ENCODE data around the gene PRM2.

PRM2 gene, protein sequence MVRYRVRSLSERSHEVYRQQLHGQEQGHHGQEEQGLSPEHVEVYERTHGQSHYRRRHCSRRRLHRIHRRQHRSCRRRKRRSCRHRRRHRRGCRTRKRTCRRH

DNA sequence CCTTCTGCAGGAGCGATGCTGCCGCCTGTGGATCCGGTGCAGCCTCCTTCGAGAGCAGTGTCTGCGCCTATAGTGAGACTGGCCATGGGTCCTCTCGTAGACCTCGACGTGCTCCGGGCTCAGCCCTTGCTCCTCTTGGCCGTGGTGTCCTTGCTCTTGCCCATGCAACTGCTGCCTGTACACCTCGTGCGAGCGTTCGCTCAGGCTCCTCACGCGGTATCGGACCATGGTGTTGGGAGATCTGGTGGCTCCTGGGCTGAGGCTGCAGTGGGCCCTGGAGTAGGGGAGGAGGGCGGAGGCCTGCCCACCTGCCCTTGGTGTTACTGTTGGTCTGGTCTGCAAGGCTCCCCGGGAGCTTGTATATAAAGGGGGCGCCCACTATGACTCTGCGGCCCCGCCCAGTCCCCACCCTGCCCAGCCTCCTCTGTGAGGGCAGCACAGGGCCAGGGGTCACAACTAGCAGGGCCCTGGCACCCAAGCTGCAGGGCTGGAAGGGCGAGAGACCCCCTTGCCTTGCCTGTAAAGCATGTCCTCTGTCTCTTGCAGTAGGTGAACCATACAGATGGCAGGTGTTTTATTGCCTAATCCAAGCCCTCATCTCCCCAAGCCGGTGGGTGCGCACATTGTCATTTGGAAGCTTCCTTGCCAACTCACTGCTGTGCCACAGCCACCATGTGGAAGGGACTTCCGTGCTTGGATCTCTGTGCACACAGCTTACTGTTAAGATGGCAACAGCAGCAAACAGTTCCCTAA lies at the start of gene PRM2:
PRM2 (minus strand) TSS at position 338 of the 753 bp plus-strand sequence; CDS start at position 228, 110 bp downstream.
- DNase-seq: no peak

DNA sequence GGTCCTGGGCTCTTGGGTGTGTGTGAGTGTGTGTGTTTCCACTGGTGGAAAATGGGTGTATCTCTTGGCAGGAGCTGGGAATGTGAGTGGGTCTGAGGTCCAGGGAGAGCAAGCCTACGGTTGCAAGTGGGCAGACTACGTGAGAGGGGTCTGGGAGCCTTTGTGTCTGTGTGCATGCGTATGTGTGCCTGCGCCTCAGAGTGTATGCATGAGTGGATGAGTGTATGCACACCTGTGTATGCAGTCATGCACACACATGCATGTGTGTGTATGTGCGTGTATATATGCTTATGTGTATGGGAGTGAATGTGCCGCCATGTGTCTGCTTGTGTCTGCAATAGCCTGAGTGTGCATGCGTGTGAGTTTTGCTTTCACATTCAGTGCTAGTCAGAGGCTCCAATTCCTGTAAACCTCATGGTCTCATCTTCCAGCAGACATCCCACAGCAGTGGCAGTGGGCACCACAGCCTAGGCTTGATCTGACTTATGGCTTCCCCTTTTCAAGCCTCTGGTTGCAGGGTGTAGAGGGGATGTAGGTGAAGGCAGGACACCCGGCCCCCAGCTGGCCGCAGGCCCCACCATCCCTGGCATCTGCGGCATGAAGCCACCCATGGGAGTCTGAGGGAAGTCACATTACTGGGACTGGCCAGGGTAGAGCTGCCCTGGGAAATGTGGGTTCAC lies 49.3 kb upstream of the PRM2 start:
- peak; percentile 27 for DNase-seq

DNA sequence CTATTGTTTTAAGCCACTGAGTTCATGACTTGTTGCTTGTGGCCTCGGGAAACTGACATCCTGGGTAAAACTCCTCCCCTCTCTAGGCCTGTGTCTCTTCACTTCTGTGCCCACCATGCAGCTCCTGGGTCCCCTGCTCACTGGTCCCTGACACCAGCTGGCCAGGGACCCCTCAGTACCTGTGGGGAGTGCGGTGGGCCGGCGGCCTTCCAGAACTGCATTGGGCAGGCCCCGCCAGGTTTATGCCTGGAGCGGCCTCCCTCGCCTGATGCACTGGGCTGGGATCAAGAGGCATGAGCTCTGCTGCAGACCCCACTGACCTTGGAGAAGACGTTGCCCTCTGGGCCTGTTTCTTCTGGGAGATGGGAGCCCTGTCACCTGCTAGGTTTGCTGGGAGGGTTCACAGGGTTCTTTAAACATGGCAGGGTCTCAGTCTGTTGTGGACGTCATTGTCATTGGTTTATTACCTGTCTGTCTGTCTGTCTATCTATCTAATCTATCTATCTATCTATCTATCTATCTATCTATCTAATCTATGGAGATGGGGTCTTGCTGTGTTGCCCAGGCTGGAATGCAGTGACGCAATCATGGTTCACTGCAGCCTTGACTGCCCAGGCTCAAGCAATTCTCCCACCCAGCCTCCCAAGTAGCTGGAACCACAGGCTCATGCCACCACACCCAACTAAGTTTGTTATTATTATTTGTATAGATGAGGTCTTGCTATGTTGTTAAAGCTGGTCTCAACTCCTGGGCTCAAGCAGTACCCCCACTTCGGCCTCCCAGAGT lies 47.5 kb upstream of the PRM2 start:
- no peak for DNase-seq

DNA sequence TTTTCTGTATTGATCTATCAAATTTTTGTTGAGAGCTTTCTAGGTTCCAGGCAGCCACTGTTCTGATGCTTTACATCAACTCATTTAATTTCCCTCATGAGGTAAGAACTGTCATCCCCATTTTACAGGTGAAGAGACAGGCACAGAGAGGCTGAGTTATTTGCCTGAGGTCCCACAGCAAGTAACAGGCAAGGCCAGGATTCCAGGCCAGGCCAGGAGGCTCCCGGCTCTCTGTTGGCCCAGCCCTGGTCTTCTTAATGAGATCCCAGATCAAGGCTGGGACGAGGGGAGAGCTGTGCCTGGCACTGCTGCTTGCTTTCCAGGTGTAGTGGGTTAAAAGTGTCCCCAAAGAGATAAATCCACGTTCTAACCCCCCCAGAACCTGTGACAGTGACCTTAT lies 46.5 kb upstream of the PRM2 start:
- DNase-seq: no peak

DNA sequence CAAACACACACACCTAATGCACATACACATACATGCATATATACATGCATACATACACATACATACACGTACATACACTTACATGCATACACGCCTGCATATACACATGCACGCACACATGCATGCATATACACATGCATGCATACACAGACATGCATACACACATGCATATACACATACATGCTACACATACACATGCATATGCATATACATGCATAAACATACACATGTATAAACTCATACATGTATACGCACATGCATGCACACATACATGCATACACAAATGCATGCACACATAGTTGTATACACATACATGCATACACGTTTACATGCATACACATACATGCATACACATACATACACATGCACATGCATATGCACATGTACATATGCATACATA lies 45.4 kb upstream of the PRM2 start:
- no peak for DNase-seq

DNA sequence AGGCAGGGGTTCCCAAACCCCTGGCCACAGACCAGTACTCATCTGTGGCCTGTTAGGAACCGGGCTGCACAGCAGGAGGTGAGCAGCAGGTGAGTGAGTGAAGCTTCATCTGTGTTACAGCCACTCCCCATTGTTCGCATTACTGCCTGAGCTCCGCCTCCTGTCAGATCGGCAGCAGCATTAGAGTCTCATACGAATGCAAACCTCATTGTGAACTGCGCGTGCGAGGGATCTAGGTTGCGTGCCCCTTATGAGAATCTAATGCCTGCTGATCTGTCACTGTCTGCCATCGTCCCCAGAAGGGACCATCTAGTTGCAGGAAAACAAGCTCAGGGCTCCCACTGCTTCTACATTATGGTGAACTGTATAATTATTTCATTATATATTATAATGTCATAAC lies 43.9 kb upstream of the PRM2 start:
- no peak for DNase-seq

DNA sequence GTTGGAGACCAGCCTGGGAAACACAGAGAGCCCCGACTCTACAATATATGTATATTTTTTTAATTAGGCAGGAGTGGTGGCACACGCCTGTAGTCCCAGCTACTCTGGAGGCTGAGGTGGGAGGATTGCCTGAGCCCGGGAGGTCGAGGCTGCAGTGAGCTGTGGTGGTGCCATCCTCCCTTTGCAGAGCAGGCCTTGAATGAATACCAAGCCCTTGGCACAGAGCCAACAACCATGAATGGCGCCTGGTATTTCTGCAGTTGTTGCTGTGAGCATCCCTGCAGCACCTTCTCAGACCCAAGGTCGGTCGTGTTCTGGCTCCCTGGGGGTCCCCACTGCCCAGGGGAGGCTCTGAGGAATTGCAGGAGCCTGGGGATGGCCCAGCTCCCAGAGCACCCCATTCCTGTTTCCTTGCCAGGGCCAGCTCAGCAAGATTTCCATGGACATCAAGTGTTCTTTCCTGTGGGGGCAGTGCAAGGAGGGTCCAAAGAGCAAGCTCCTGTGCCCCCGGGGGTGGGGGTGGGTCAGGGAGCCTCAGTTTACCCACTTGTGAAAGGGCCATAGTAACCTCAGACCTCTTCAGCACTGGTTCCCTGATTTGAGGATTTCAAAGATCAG lies 43.4 kb upstream of the PRM2 start:
- DNase-seq: no peak

DNA sequence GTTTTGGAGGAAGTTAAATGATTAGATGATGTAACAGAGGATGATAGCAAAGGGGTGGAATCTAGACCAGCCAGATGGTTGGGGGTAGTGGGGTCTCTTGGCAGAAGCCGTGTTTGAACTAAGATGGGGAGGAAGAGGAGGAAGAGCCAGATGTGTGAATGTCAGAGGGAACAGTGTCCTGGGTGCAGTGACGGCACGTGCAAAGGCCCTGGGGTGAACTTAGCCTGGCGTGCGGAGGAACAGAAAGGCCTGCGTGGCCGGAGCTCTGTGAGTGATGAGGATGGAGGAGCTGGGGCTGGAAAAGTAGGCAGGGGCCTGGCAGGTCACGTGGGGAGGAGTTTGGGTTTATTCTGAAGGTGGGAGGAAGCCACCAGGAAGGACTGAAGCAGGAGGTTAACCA lies 42.5 kb upstream of the PRM2 start:
- no peak for DNase-seq

DNA sequence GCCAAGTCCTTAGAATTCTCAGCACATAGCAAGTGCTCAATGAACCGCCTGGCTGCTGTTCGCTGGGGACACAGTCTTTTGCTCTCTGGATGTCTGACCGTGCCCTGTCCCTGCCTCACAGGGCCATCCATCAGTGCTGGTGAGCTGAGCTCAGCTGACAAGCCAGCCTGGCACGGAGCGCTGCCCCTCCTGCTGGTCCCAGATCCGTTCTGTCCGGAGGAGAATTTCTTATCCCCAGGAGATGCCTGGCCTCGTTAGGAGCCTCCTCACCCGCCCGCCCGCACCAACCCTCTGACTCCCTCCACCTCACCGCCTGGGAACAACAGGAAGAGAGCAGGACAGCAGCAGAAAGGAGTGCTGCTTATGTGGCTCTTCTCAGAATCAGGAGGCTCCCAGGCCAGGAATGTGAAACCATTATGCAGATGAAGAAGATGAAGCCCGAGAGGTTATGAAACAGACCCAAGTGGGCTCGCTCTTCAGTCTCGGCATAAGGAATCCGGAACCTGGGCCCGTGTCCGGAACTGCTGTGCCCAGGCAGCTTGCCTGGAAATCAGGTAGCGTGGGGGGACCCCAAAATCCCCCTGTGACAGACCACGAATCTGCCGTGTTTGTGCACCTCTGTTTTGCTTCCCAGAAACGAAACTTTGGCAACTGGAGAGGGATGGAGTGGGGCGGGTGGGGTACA lies 40.2 kb upstream of the PRM2 start:
- no peak for DNase-seq

DNA sequence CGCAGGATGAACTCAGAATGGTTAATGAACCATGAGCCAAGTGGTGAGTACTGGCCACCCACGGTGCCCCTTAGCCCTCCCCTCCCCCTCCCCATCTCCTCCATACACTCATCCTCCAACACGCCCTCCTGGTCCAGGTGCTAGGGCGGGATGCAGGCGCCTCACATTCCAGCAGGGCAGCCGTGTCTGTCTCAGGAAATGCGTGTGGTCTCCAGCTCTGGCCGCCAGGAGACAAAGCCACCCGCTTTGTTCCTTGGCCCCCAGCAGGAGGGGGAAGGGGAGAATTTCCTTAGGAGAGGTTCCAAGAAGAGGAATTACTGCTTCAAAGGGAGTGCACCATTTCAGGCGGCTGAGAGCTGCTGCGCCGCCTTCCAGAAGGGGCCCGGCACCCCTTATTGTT lies 39.2 kb upstream of the PRM2 start:
- no peak for DNase-seq

DNA sequence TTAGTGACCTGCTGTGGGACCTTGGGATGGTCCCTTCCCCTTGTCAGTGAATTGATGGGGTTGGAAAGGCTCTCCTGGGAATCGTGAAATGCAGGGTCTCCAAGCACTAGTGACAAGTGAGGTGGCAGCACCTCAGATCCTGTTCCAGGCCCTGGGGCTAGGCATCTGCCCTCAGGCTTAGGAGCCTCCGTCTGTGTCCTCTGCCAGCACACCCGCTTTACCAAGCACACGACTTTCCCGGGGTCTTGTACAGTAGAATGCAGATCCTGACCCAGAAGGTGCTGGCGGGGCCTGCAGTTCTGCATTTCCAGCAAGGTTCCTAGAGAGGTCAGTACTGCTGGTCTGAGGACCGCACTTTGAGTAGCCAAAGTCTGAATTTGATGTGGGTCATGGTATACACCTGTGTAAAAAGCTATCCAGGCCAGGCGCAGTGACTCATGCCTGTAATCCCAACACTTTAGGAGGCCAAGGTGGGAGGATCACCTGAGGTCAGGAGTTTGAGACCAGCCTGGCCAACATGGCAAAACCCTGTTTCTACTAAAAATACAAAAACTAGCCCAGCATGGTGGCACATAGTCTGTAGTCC lies 38.1 kb upstream of the PRM2 start:
- DNase-seq: no peak

DNA sequence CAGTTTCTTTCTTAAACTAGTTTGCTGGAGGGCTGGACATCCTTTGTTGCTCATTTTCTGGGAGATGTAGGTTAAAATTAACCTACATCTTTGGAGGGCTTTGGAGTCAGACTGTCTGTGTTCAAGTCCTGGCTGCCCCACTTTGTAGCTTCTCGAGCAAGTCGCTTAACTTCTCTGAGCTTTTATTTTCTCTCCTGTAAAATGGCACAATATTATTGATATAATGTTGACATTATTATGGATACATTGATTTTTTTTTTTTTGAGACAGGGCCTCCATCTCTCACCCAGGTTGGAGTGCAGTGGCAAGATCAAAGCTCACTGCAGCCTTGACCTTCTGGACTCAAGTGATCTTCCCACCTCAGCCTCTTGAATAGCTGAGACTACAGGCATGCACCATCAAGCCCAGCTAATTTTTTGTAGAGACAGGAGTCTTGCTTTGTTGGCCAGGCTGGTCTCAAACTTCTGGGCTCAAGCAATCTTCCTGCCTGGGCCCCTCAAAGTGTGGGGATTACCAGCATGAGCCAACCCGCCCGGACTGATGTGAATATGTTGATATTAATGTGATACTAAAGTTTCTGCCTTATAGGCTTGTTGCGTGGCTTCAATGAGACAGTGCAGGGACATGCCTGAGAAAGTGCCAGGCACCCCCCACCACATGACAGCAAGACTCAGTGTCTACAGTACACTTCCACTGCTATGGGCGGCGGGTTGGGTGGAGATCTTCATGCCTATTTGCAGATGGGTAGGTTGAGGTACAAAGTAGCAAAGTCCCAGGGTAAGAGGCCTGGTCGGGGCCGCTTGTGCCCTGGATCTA lies 37.4 kb upstream of the PRM2 start:
- DNase-seq: no peak

DNA sequence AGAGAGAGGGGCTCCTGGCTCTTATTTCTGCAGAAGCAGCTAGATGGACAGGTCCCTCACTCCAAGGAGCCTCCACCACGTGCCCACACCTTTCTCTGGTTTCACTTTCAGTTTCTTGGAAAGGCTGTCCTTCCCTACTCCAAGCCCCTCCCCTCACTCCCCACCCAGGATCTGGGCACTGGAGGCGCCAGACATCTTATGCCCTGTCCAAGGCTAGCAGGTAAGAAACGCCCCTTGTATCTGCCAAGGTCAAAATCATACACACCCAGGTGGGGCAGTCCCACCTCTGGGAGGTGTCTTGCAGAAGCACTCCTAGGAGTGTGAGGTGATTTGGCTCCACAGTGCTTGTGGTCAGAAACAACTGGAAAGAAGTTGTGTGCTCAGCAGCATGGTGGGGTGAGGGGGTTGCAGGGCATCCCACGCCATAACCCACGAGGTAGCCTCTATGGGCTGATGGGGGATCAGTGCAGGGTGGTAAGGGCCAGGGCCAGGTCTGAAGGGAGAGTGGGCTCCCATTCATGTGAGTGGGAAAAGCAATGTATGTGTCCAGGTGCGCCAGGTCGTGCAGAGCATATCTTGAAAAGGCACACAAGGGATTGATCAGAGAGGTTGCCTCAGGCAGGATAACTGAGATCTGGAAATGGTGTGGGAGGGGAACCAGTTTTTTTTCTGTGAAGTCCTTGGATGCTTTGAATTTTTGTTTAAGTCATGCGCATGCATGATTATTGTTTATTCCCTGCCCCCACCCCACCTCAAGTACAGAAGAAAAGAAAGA lies 36.6 kb upstream of the PRM2 start:
- DNase-seq: no peak

DNA sequence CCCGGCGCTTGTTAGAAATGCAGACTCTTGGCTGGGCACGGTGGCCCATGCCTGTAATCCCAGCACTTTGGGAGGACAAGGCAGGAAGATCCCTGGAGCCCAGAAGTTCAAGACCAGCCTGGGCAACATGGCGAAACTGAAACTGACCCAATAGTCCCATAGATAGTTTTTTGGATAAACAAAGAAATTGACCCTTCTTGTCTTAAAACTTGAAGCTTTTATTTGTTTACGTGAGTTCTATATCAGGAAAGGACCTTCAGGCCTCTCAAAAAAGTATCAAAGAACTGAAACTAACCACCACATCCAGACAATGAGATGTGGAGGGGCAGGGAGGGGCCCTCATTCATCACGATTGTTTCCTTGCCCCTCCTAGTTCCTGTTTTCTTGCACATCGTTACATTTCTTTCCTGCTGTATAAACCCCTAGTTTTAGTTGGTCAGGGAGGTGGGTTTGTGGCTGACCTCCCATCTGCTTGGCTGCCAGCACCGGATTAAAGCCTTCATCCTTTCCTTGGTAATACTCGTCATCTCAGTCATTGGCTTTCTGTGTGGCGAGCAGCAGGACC lies 34.8 kb upstream of the PRM2 start:
- peak; percentile 65 for DNase-seq

DNA sequence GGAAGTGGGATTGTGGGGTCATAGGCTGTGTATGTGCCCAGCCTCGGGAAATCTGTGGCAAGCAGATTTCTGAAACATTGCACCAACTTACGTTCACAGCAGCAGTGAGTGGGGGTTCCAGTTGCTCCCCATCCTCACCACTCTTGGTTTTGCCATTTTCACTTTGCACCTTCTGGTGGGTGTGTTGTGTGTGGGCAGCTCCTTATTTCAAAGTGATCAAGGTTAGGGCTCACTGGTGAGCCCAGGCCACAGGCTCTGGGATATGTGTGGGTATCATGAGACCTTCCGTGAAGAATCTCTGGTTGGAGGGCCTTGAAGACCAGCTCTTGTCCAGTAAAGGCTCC lies 34.3 kb upstream of the PRM2 start:
- no peak for DNase-seq

DNA sequence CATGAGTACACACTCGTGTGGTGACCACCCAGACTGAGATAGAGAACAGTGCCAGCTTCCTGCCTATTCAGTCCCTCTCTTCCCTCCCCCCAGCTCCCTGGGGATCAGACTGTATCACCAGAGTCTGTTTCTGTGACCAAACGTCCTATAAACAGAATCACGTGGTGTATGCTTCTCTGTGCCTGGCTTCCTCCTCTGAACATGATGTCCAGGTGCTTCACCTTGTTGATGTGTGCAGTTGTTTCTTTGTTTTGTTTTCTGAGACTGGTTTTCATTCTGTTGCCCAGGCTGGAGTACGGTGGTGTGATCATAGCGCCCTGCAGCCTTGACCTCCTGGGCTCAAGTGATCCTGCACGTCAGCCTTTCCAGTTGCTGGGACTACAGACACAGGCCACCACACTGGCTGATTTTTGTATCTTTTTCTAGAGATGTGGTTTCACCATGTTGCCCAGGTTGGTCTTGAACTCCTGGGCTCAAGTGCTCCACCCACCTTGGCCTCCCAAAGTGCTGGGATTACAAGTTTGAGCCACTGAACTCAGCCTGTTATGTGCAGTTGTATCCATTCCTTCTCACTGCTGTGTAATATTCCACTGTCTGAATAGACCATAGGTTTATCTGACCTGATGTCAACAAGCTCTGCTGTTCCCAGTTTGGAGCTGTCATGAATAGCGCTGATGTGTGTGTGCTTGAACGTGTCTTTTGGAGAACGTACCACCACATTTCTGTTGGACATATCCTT lies 33.8 kb upstream of the PRM2 start:
- DNase-seq: no peak

DNA sequence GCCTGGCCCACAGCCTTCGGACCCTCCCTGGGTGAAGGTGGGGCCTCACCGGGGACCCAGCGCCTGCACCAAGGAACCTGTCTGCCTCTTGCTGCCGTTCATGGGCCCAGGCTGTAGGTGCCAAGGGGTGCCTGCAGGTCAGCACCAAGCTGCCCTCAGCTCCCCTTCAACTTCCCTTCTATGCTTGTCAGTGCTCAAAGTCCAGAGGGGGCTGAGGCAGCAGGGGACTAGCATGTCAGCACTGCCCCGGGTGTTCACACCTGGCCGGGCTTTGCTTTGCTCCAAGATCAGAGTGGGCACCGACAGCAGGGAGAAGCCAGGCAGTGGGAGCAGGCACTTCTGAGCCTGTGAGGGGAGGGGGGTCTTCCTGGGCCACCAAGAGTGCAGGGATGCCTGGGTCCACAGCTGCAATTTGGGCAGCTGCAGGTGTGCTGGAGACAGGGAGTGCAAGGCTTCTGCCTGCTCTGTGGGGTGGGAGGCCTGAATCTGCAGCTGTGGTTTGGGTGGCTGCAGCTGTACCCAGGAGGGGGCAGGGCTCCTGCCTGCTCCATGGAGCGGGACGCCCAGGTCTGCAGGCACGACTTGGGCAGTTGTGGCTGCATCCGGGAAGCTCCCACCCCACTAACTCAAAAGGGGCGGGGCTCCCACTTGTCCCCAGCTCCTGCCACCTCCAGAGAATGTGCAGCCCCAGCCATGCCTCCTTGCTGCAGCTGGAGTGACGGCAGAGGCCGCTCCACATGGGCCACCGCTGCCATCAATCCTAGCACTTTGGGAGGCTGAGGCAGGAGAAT lies 32.4 kb upstream of the PRM2 start:
- DNase-seq: no peak

DNA sequence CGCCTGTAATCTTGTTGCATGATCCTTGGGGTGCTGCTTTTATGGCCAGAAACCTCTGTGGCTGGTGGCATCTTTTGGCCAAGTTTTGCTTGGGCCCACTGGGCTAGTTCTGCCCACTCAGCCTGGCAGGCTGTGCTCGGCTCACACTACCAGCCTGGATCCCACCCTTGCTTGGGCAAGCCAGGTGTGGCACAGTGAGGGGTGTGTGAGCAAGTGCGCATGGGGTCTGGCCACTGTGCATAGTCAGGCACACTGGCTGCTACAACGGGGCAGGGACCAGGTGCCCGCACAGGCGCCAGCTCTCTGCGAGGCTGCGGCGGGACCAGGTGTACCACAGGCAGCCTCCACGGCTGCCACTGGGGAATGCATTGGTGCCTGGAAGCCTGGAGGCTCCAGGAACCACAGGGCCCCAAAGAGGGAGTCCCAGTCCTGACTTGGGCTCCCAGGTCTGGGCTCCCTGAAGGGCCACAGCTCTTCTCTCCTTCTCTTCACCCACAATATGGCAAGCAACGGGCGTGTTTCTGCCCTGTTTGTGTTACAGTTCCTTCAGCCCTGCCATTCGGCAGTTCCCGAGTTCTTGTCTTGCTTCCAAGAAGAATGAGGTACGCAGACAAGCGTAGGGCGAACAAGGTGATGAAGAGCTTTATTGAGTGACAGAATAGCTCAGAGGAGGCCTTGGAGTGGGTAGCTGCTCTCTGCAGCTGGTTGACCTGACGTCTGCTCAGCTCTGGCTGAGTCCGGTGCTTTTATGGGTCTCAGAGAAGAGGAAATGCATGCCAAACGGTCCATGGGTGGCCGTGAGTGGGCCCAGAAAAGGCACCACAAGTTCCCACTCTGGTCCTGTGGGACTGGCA lies 31.6 kb upstream of the PRM2 start:
- no peak for DNase-seq

All from GDM1 (cell line).